Measurements from ENCODE around the gene PAQR4.

PAQR4 gene

DNA sequence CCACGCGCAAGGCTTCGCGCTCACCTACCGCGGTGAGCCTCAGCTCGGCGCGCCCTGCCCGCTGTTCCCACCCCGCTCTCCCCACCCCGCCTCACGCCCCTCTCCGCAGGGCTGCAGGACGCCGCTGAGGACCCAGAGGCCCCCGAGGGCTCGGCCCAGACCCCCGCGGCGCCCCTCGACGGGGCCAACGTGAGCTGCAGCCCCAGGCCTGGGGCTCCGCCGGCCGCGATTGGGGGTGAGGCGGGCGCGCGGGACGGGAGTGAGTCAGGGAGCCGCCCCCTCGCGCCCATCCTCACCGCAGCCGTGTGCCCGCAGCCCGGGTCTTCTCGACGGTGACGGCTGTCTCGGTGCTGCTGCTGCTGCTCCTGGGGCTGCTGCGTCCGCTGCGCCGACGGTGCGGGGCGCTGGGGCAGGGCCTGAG, 1.9 kb upstream of the PAQR4 start:
- H3K27ac Mint-ChIP-seq, result no peak overlapping the region
- peaks cover 37% of the 10 kb centered on the region for H3K4me1 Mint-ChIP-seq (ENCODE audit: low read depth)
- peaks cover 9% of the 10 kb centered on the region for H3K36me3 Mint-ChIP-seq (ENCODE audit: low read depth)
- H3K9me3 Mint-ChIP-seq, result no peaks in the 10 kb centered on the region
- peaks cover 14% of the 10 kb centered on the region for H3K27me3 Mint-ChIP-seq
- H3K4me3 Mint-ChIP-seq, result no peak overlapping the region

DNA sequence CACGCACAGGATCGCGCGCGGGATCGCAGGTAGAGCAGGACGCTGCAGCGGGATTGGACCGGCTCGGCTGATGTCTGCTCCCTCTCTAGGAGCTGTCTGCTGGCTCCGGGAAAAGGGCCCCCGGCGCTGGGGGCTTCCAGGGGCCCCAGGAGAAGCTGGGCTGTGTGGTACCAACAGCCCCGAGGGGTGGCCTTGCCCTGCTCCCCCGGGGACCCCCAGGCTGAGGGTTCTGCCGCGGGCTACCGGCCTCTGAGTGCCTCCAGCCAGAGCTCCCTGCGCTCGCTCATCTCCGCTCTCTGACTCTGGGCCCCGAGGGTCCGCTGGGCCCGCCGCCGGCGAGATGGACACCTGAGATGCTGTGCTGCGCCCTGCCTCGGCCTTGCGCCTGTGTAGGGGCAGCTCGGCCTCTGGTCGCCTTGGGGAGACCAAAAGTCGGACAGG, 1.4 kb upstream of the PAQR4 start:
- peaks cover 14% of the 10 kb centered on the region for H3K27me3 Mint-ChIP-seq
- no peaks in the 10 kb centered on the region for H3K9me3 Mint-ChIP-seq
- peak overlapping the region; percentile 74 for H3K4me3 Mint-ChIP-seq
- H3K4me1 Mint-ChIP-seq (ENCODE audit: low read depth), result peaks cover 37% of the 10 kb centered on the region
- peaks cover 15% of the 10 kb centered on the region for H3K36me3 Mint-ChIP-seq (ENCODE audit: low read depth)
- no peak overlapping the region for H3K27ac Mint-ChIP-seq

GRCh38 chr16:2968368-2968737, 795 bp upstream of the PAQR4 start:
- H3K27ac Mint-ChIP-seq, result no peak overlapping the region
- peaks cover 37% of the 10 kb centered on the region for H3K4me1 Mint-ChIP-seq (ENCODE audit: low read depth)
- peaks cover 15% of the 10 kb centered on the region for H3K36me3 Mint-ChIP-seq (ENCODE audit: low read depth)
- peak overlapping the region; percentile 74 for H3K4me3 Mint-ChIP-seq
- no peaks in the 10 kb centered on the region for H3K9me3 Mint-ChIP-seq
- H3K27me3 Mint-ChIP-seq, result peaks cover 14% of the 10 kb centered on the region

- H3K27ac Mint-ChIP-seq, result peak overlapping the region; percentile 65
- peaks cover 15% of the 10 kb centered on the region for H3K36me3 Mint-ChIP-seq (ENCODE audit: low read depth)
- H3K4me3 Mint-ChIP-seq, result peak overlapping the region; percentile 81
Measured at GRCh38 chr16:2969545-2970521, 685 bp downstream of the PAQR4 start.

GRCh38 chr16:2970563-2970962, 1.4 kb downstream of the PAQR4 start:
- peaks cover 10% of the 10 kb centered on the region for H3K27me3 Mint-ChIP-seq
- H3K36me3 Mint-ChIP-seq (ENCODE audit: low read depth), result peaks cover 15% of the 10 kb centered on the region
- H3K27ac Mint-ChIP-seq, result no peak overlapping the region
- H3K4me1 Mint-ChIP-seq (ENCODE audit: low read depth), result peaks cover 20% of the 10 kb centered on the region
- H3K9me3 Mint-ChIP-seq, result no peaks in the 10 kb centered on the region
- peak overlapping the region; percentile 81 for H3K4me3 Mint-ChIP-seq

More at GRCh38 chr16:2969545-2970521, 685 bp downstream of the PAQR4 start:
- H3K4me1 Mint-ChIP-seq (ENCODE audit: low read depth), result peaks cover 26% of the 10 kb centered on the region
- peaks cover 10% of the 10 kb centered on the region for H3K27me3 Mint-ChIP-seq
- H3K9me3 Mint-ChIP-seq, result no peaks in the 10 kb centered on the region

DNA sequence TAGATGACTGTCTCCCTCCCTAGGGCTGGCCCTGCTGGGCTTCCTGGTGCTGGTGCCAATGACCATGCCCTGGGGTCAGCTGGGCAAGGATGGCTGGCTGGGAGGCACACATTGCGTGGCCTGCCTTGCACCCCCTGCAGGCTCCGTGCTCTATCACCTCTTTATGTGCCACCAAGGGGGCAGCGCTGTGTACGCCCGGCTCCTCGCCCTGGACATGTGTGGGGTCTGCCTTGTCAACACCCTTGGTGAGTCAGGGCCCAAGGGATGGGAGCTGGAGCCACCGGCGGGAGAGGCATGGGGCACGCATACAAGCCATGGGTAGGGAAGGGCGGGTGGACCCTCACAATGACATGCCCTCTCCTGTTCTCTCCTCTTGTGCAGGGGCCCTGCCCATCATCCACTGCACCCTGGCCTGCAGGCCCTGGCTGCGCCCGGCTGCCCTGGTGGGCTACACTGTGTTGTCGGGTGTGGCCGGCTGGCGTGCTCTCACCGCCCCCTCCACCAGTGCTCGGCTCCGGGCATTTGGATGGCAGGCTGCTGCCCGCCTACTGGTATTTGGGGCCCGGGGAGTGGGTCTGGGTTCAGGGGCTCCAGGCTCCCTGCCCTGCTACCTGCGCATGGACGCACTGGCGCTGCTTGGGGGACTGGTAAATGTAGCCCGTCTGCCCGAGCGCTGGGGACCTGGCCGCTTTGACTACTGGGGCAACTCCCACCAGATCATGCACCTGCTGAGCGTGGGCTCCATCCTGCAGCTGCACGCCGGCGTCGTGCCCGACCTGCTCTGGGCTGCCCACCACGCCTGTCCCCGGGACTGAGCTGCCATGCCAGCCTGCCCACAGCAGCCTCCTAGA, 2.2 kb downstream of the PAQR4 start:
- no peaks in the 10 kb centered on the region for H3K9me3 Mint-ChIP-seq
- peaks cover 16% of the 10 kb centered on the region for H3K4me1 Mint-ChIP-seq (ENCODE audit: low read depth)
- H3K27ac Mint-ChIP-seq, result no peak overlapping the region
- peaks cover 7% of the 10 kb centered on the region for H3K27me3 Mint-ChIP-seq
- H3K4me3 Mint-ChIP-seq, result peak overlapping the region; percentile 81
- peaks cover 20% of the 10 kb centered on the region for H3K36me3 Mint-ChIP-seq (ENCODE audit: low read depth)

- H3K36me3 Mint-ChIP-seq (ENCODE audit: low read depth), result peaks cover 25% of the 10 kb centered on the region
- H3K4me1 Mint-ChIP-seq (ENCODE audit: low read depth), result peaks cover 16% of the 10 kb centered on the region
- H3K27ac Mint-ChIP-seq, result peak overlapping the region; percentile 5
- no peaks in the 10 kb centered on the region for H3K9me3 Mint-ChIP-seq
- no peak overlapping the region for H3K4me3 Mint-ChIP-seq
- peaks cover 7% of the 10 kb centered on the region for H3K27me3 Mint-ChIP-seq
Measured at GRCh38 chr16:2971985-2972784, 3.0 kb downstream of the PAQR4 start.

GRCh38 chr16:2973093-2973492, 3.9 kb downstream of the PAQR4 start:
- Mint-ChIP-seq H3K27me3 (peaks cover 4% of the 10 kb centered on the region), H3K36me3 (ENCODE audit: low read depth) (peaks cover 32% of the 10 kb centered on the region), H3K4me3 (no peak overlapping the region), H3K27ac (no peak overlapping the region), H3K4me1 (ENCODE audit: low read depth) (peaks cover 17% of the 10 kb centered on the region), H3K9me3 (no peaks in the 10 kb centered on the region)

DNA sequence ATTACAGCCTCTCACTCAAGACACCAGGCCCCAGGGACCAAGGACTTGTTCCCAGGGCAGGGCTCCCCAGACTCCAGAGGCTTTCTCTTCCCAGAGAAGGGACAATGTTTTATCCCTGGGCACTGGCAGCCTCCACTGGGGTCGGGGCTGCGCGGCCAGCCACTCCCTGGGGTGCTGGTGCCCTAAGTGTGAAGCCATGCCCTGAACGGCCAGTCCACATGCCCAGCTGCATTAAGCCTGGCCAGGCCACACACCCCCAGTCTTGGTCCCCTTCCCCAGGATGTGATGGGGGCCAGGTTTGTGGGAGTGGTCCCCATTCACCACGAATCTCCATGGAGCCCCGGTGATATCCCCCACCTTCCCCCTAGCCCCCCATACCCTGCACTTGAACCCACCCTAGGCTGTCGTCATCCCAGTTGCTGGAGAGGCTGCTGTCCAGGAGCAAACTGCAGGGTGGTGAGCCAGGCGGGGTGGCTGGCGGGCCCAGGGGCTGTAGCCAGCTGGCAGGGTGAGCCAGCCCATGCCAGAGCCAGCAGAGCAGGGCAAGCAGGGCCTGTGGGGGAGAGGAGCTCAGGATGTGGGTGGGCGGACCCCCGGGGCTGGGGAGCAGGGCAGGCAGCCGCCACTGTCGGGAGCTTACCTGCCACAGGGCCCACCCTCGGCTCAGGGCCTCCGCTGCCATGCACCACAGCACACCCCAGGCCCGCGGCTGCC, 4.6 kb downstream of the PAQR4 start:
- peaks cover 36% of the 10 kb centered on the region for H3K36me3 Mint-ChIP-seq (ENCODE audit: low read depth)
- peaks cover 13% of the 10 kb centered on the region for H3K4me1 Mint-ChIP-seq (ENCODE audit: low read depth)
- H3K27ac Mint-ChIP-seq, result no peak overlapping the region
- no peaks in the 10 kb centered on the region for H3K9me3 Mint-ChIP-seq
- no peak overlapping the region for H3K4me3 Mint-ChIP-seq
- H3K27me3 Mint-ChIP-seq, result no peaks in the 10 kb centered on the region

DNA sequence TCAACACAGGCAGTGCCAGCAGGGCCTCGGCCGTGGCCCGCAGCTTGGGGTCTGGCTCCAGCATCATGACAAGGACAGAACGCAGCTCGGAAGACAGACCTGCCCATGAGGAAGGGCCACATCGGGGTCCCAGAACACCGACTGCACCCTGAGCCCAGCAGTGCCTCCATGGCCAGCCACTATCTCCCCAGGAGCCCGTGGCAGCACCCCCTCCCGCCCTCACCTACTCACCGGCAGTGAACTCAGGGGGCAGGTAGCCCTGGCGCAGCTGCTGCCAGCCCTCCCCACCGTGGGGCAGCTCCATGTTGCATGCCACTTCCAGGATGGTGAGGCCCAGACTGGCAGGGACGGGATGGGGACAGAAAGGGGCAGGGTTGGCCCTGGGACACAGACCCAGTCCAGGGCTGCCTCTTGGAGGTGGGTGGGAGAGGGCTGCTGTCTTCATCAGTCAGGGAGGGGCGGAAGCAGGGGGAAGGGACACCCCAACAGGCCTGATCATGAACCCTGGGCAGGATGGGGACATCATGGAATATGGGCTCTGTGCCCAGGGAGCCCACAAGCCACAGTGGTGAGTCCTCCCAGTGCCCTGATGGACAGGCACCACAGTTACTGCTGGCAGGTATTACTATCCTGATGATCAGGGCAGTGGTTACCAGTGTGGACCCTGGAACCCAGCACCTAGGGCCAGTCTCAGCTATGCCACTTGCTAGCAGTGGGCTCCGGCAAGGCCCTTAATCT, 5.3 kb downstream of the PAQR4 start:
- Mint-ChIP-seq H3K4me1 (ENCODE audit: low read depth) (peaks cover 15% of the 10 kb centered on the region), H3K27me3 (no peaks in the 10 kb centered on the region), H3K4me3 (no peak overlapping the region), H3K36me3 (ENCODE audit: low read depth) (peaks cover 39% of the 10 kb centered on the region), H3K9me3 (no peaks in the 10 kb centered on the region), H3K27ac (no peak overlapping the region)

- Mint-ChIP-seq H3K4me1 (ENCODE audit: low read depth) (peaks cover 15% of the 10 kb centered on the region), H3K27me3 (no peaks in the 10 kb centered on the region), H3K27ac (no peak overlapping the region), H3K9me3 (no peaks in the 10 kb centered on the region), H3K4me3 (no peak overlapping the region), H3K36me3 (ENCODE audit: low read depth) (peaks cover 39% of the 10 kb centered on the region)
Measured at GRCh38 chr16:2975161-2975795, 6.1 kb downstream of the PAQR4 start.

GRCh38 chr16:2976201-2976600, 7.1 kb downstream of the PAQR4 start:
- no peaks in the 10 kb centered on the region for H3K9me3 Mint-ChIP-seq
- no peak overlapping the region for H3K4me3 Mint-ChIP-seq
- H3K27me3 Mint-ChIP-seq, result no peaks in the 10 kb centered on the region
- H3K4me1 Mint-ChIP-seq (ENCODE audit: low read depth), result peaks cover 16% of the 10 kb centered on the region
- H3K36me3 Mint-ChIP-seq (ENCODE audit: low read depth), result peaks cover 35% of the 10 kb centered on the region
- H3K27ac Mint-ChIP-seq, result no peak overlapping the region

- H3K27me3 Mint-ChIP-seq, result no peaks in the 10 kb centered on the region
- peaks cover 20% of the 10 kb centered on the region for H3K4me1 Mint-ChIP-seq (ENCODE audit: low read depth)
- no peaks in the 10 kb centered on the region for H3K9me3 Mint-ChIP-seq
- H3K27ac Mint-ChIP-seq, result no peak overlapping the region
- peaks cover 35% of the 10 kb centered on the region for H3K36me3 Mint-ChIP-seq (ENCODE audit: low read depth)
- H3K4me3 Mint-ChIP-seq, result no peak overlapping the region
Measured at GRCh38 chr16:2976673-2977072, 7.5 kb downstream of the PAQR4 start.

Data from stimulated activated naive CD8-positive, alpha-beta T cell treated with anti-CD3 and anti-CD28 coated beads, Interleukin-15, Interleukin-2, amounts not matched to agents 100 ng/mL and 50 ng/mL, for 24 hours (primary cell).